ENCODE data around the gene ANKRD33.
"Not testable (repeated sequence)": the region's sequence is repeated elsewhere in the genome, so short reads cannot be mapped to it uniquely, and the experiment has no call there.

ANKRD33 gene

GRCh38 chr12:51883998-51884675, 3.8 kb upstream of the ANKRD33 start:
- DNase-seq, result no peak

DNA sequence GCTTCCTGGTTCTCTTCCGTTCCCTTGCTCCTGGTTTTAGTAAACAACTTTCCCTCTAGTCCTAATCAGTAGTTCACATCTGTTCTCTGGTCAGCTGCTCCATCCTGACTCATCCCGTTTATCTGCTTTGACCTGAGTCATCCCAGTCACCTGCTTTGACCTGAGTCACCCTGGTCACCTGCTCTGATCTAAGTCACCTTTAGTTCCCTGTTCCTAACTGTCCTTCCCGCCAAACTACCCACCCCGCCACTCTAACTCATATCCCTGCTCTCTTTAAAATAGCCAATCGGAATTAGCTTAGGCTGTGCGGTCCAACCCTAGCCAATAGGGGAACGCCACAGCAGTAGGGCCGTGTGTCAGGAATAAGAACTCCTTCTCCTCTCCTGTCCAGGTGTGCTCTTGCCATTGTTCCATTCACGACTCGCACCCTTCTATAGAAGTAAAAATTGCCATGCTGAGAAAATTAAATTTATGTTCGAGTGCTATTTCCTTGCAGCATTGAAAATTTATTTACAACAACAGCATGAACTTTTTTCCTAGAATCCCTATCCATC, 3.1 kb upstream of the ANKRD33 start:
- no peak for DNase-seq

DNA sequence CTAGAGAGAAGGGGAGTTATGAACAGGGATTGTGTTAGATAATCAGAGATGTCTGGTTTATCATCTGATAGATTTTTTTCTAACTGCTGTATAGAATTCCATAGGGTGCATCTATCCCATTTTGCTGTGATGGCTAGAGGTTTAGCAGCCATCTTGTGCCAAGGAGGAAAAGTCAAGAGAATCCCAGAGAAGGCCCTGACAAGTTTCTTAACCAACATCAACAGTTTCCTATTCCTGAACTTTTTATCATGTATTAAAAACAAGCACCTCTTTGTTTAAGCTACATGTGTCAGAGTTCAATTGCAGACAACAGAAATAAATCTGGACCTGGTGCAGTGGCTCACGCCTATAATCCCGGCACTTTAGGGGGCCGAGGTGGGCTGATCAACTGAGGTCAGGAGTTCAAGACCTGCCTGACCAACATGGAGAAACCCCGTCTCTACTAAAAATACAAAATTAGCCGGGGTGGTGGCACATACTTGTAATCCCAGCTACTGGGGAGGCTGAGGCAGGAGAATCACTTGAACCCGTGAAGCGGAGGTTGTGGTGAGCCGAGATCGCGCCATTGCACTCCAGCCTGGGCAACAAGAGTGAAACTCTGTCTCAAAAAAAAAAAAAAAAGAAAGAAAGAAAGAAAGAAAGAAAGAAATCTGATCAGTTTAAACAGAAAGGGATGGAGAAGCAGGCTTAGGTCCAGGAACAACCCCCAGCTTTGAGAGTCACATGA, 2.4 kb upstream of the ANKRD33 start:
- not testable (repeated sequence) for DNase-seq

DNA sequence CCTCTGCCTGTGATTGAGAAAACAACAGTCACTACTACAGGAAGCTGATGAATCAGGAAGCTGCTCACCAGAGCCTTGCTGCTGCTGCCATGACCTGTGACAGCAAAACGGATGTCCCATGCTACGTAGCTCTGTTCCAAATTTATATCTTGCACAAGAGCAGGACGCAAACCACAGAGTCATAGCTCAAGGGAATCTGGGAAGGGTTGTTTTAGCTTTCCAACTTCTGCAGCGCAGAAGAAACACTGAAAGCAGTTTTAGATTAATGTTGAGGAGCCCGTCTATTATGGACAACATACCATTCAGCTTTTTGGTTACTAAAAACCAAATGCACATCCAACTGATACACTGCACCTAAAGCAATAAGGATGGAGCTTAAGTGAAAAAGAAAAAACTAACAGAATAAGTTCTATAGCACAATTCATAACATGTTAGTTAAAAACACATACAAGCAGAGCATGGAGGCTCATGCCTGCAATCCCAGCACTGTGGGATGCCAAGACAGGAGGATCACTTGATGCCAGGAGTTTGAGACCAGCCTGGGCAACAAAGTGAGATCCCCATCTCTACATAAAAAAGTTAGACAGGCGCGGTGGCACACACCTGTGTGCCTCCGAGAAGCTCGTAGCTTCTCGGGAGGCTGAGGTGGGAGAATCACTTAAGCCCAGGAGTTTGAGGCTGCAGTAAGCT, 1.7 kb upstream of the ANKRD33 start:
- peak; percentile 82 for DNase-seq

GRCh38 chr12:51888316-51889215, 663 bp downstream of the ANKRD33 start:
- no peak for DNase-seq

GRCh38 chr12:51889216-51890132, 1.6 kb downstream of the ANKRD33 start:
- DNase-seq, result no peak

GRCh38 chr12:51890133-51890464, 2.2 kb downstream of the ANKRD33 start:
- DNase-seq, result no peak

- DNase-seq, result no peak
These were observed 2.7 kb downstream of the ANKRD33 start for GRCh38 chr12:51890511-51891171.

DNA sequence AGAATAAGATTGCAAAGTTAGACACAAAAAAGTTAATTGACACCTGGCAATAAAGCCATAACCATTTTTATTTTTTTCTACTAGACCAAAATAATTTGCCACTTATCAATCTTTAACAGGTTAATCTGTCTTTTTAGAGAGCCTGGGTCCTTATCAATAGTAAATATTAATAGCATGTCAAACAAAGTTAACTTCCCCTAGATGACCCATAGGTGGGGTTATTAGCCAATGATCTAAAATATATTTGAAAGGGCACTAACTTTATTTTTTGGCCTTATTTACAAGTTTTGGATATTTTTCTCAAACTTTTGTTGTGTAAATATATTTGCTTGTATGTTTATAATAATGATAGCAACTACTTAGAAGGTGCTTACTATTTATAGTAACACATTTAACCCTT, 3.9 kb downstream of the ANKRD33 start:
- no peak for DNase-seq

DNA sequence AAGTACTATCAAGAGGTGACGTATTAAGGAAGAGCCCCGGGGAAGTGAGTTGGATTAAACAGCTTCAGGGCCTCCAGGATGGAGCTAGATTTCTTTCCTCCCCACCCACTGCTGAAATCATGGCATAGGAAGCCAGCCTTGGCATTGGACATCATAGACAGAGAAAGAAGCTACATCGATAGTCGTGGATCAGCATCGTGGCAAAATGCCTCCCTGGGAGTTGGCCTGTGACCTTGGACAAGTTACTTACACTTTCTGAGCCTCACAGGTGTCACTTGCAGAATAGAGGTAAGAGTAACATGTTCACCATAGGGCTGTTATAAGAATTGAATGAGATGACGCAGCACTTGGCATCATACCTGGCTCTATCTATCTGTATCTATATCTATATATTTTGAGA, 5.9 kb downstream of the ANKRD33 start:
- no peak for DNase-seq

- no peak for DNase-seq
These were observed 7.7 kb downstream of the ANKRD33 start for GRCh38 chr12:51895378-51896135.

DNA sequence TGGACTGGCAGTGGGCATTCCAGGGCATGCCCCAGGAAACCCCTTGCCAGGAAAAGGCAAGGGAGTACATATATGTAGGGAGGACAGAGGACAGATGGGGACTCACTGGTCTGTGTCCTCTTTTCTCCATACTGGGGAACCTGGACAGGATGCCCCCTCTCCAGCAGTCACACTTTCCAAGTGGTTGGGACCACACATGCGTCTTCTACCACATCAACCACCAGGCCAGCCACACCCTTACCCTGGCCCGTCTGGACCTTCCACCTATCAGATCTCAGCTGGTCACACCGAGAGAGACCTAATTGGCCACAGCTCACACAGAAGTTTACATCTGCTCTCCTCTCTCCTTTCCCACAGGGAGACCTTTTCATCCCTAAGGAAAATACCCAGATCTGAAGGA, 8.3 kb downstream of the ANKRD33 start:
- no peak for DNase-seq

DNA sequence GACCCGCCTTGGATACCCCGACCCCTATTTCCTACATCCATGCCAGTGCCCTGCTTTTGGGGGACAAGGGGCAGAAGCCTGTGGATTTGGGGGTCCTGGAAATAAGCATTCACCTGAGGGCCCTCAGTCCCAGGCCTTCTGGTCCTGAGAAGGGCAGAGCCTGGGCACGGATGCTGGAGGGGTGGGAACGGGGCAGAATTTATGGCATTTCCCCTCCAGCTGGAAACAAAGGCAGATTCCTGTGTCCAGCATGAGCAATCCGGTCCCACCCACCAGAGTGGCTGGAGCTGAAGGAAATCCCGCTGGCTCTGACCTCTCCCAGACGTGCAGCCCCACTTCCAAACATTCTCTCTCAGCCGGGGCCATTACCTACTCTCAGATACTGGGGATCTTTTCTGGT, 9.3 kb downstream of the ANKRD33 start:
- DNase-seq, result no peak

GRCh38 chr12:51898506-51898905, 10.6 kb downstream of the ANKRD33 start:
- DNase-seq, result no peak

DNA sequence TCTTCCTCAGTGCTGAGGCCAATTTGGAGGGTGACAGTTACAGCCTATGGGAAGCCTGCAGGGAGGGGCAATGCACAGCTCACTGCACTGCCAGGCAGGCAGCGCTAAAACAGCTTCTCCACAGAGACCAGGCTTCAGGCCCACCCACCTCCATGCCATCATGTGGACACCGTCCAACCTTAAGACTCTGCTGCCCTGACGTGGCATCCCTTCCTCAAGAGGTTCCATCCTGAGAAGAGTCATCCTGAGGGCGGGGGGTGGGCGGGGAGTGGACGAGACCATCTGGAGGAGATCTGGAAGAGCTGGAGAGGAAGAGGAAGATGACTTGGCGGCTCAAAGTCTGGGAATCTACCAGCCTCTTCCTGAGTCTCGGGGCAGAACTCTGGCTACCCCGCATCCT, 11.0 kb downstream of the ANKRD33 start:
- DNase-seq, result no peak

DNA sequence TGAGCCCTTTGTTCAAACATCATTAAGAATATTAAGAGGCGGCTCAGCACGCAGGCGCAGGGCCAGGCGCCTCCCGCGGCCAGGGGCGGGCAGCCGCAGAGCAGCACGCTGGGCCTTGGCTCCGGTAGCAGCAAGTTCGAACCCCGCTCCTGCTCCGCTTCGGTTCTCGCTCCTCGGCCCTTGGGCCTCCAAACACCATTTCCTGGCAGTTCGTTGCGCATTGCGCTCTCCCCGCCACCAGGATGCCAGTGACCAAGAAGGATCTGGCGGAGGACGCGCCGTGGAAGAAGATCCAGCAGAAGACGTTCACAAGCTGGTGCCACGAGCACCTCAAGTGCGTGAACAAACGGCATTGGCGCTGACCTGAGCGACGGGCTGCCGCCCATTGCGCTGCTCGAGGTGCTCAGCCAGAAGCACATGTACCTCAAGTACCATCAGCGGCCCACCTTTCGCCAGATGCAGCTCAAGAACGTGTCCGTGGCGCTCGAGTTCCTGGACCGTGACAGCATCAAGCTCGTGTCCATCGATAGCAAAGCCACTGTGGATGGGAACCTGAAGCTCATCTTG, 12.5 kb downstream of the ANKRD33 start:
- no peak for DNase-seq

DNA sequence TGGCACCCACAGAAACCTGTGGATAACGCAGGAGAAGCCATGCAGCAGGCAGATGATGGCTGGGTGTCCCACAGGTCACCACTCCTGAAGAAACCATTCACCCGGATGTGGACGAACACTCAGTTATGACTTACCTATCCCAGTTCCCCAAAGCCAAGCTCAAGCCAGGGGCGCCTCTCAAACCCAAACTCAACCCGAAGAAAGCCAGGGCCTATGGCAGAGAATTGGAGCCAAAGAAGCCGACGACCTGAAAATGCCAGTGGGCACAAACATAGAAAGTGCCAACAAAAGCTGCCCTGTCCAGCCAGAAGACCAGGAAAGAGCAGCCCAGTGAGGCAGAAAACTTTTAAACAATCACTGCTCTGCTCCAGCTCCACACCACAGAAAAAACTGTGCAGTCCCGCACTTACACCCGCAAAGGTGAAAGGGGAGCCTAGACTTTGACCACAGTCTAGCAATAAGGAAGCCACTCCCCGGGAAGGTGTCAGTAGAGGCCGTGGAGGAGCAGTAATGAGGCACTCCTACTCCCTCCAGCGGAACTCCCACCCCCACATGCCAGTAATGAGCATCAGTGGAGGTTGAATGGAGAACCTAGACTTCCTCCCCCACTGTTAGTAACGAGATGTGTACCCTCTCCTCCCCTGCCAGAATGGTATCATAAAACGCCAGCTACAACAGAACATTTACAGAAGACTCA, 13.4 kb downstream of the ANKRD33 start:
- no peak for DNase-seq

DNA sequence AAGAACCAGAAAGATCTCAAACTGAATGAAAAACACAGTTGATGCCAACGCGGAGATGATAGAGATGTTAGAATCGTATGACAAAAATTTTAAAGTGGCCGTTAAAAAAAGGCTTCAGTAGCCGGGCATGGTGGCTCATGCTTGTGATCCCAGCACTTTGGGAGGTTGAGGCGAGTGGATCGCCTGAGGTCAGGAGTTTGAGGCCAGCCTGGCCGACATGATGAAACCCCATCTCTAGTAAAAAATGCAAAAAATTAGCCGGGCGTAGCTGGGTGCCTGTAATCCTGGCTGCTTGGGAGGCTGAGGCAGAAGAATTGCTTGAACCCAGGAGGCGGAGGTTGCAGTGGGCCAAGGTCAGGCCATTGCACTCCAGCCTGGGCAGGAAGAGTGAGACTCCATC, 14.0 kb downstream of the ANKRD33 start:
- DNase-seq, result no peak

DNA sequence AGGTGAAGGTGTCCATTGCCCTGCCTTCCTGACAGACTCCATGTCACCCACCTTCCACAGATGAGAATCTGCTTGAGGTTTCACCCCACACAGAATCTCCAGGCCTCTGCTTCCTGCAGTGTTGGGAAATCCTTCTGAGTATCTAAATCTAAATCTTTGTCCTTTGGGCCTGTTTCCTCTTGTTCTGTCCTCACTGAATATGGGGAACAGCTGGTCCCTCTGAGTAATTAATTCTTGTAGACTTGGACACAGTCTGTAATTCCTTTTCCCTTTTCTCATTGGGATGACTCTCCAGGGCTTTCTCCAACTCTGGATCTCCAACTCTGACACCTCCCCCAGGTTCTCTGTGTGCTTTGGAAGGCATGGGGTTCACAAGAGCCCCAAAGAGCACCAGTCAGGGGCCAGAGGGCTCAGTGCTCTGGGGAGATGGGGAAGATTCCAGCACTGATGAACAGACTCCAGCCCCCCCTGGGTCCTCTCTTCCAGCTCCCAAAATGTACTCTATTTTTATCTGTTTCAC, 17.1 kb downstream of the ANKRD33 start:
- no peak for DNase-seq
